HG03432 (cell line): ENCODE measurements around the gene ENHO.
"Not testable (repeated sequence)": the region's sequence is repeated elsewhere in the genome, so short reads cannot be mapped to it uniquely, and the experiment has no call there.

Source experiments
- ATAC-seq: cut with Tn5 transposase; IDR thresholded peaks from one replicate; pipeline ENCODE4 v1.9.1; 2021; ENCODE audit warnings: mild to moderate bottlenecking, moderate library complexity; ENCODE audit not compliant: unreplicated experiment

The ENHO gene

DNA sequence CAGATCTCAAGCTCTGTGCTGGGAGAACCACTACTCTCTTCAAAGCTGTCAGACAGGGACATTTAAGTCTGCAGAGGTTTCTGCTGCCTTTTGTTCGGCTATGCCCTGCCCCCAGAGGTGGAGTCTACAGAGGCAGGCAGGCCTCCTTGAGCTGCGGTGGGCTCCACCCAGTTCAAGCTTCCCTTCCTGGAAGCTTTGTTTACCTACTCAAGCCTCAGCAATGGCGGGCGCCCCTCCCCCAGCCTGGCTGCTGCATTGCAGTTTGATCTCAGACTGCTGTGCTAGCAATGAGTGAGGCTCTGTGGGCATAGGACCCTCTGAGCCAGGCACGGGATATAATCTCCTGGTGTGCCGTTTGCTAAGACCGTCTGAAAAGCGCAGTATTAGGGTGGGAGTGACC lies 9.3 kb upstream of the ENHO start:
- ATAC-seq: not testable (repeated sequence)

DNA sequence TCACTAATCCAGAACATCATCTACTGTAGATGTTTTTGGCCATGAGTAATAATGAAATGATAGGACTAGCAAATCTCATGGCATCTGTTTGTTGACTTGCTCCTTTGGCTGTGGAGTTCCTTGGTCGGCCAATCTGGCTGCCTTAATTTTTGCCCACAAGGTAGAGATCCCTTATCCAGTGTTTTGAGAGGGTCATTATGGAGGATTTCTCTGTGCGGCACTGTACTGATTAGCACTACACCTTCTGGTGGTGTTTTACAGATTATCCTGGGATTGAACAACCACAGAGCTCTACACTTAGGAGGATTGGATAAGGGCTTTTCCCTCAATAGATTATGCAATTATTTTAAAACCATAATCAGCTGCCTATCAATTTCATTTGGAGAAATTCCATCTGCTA lies 3.2 kb upstream of the ENHO start:
- no peak for ATAC-seq

DNA sequence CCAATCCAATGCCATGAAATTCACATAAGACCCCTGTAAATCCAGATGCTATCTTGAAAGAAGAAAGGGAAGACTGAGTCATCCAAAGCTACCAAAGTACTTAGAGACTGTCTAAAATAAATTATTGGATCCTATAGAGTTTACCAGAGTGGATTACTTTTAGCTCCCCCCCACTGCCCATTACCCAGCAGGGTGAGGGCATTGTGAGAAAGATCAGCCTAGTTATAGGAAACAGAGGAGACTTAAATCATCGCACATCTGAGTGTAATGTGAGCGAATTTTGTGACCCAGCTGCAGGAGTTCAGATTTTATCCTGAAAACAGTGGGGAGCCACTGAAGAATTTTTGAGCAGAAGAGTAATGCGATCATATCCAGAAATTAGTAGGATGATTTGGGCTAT lies 1.6 kb upstream of the ENHO start:
- no peak for ATAC-seq

DNA sequence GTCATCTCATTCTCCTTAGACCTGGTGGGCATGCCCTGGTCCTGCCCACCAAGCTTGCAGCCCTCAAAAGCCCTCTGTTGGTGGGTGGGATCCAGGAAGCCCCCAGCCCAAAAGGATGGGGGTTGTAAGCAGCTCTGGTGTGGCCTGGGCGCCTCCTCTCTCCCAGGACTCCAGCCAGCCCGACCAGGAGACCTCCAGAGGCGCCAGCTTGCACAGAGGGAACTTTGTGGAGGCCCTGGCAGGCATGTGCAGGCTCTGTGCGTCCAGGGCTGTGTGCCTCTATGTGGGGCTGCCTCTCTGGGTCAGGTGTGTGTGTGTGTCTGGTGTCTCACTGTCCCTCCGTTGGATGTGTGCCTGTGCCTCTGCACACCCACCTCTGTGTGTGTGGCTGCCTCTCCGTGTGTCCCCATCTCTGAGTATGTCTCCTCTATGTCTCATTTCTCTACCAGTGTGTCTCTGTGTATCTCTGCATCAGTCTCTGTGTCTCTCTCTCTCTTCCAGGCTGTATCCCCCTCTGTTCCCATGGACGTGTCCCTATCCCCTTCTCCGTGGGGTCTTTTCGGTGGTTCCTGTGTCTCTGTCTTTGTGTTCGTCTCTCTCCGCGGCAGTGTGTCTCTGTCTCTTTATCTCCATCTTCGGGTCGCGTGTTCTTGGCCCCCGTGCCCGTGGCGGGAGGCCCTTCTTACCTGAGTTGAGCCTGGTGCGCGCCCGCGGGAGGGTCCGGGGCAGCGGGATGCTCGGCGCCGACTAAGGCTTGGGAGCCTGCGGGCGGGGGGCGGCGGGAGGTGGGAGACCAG lies 501 bp downstream of the ENHO start:
- no peak for ATAC-seq

DNA sequence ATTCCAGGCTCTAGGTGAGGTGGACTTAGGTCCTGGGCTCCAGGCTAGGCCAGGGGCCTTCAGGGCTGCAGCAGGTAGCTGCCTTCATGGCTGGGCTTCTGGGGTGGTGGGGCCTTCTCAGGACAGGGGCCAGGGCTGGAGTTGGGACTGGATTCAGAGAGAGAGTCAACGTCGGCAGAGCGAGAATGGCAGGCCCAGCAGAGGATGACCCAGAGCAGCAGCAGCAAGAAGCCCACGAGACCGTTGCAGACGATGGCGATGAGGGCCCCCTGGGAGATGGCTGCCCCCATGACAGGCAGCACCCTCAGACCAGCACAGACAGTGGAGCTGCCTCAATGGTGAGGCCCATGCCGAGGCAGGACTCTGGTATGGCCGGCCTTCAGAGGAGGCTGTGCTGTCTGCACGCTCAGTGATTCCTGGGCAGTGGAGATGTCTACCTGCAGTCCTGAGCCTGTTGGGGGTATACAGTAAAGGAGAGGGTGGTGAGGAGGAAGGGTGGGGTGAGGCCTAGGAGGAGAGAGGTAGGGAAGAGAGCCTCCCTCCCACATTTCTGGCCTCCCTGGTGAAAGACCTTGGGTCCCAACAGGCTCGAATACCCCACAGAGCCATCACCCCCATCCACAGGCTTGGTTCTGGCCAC lies 1.3 kb downstream of the ENHO start:
- ATAC-seq: no peak

DNA sequence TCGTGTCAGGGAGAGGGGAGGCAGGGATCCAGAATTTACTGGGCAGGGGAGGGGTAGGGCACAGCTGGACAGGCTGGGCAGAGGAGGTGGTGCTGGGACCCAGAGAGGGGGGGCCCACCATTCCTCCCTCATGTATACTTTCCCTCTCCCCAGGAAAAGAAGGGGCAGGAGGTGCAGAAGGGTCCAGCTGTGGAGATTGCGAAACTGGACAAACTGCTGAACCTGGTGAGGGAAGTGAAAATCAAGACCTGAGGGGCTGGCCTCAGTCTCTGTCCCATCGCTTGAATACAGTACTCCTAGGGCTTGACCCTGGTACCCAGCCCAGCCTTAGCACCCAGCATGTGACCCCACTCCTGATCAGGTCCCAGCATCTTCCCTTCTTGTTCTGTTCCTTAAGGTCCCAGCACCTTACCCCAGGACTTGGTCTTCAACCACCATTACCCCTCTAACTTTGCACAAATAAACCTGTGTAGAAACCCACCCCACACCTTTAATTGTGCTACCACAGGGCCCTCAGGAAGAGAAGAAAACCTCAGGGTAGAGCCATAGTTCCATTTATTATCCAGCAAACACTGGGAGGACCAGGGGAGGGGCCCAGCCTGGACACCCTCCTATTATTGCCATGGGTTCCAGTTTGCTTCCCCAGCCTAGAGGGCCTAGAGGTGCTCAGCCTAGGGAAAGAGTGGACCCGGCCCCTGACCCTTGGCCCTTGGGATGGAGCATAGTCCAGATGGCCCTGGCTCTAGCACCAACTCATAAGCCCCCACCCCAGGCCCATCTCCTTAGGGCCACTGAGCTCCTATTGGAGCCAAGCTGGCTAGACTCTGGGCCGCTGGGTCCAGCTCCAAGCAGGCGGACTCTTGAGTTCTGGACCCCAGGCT lies 2.0 kb downstream of the ENHO start:
- ATAC-seq: no peak

DNA sequence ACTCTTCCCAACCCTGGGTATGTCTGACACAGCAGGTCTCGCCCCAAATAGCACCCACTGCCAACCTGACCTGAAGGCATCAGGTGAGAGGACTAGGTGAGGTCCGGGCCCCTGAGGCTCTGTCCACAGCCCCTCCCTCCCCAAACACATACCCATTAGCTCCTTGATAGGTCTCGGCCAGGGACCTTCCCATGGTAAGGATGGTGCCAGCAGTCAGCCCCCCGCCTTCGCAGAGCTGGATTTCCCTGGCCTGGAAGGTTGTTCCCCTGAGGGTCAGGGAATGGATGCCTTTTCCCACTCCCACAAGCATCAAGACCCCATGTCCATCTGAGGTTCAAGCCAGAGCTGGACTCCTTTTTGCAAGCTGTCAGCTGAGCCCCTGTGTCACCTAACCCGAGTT lies 2.7 kb downstream of the ENHO start:
- no peak for ATAC-seq

DNA sequence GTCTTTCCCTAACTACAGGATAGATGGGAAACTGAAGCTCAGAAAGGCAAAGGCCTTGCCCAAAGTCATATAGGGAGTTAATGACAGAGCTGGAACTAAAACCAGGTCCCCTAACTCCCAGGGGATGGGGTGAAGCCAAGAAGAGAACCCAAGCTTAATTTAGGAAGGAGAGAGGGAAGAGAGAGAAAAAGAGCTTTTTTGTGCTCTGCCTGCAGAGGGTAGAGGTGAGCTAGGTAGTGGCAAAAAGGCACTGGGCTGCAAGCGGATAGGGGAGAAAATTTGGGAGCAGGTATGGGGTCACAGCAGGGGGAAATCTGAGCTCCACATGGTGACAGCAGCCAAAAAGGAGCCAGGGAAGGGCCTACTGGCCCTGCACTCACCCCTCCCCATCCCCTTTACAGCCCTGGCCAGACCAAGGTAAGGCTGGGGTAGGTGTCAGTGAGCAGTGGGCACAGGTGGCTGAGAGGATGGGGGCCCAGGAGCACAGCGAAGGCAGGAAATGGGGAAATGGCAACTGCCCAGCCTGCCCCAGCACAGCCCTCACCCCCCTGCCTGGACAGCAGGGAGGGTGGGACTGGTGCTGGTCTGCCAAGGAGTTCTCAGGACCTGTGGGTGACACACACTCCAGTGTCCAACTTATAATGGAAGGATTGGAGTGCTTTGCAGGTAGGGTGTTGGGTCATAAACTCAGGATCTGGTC lies 3.3 kb downstream of the ENHO start:
- no peak for ATAC-seq

DNA sequence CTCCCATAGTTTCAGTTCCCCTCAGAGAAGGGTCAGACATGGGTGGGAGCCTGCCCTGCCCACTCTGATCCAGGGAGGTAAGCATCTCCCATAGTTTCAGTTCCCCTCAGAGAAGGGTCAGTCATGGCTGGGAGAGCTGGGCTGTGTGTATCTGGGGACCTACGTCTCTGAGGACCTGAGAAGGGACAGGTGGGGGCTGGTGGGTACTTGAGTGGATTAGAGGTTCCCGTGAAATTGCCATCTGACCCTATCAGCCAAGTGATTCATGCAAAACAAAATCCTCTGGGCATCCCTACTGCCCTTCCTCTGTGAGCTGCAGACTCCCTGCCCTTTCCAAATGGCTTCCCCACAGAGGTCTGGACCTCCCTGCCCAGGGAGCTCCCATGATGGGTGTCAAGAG lies 3.9 kb downstream of the ENHO start:
- no peak for ATAC-seq

DNA sequence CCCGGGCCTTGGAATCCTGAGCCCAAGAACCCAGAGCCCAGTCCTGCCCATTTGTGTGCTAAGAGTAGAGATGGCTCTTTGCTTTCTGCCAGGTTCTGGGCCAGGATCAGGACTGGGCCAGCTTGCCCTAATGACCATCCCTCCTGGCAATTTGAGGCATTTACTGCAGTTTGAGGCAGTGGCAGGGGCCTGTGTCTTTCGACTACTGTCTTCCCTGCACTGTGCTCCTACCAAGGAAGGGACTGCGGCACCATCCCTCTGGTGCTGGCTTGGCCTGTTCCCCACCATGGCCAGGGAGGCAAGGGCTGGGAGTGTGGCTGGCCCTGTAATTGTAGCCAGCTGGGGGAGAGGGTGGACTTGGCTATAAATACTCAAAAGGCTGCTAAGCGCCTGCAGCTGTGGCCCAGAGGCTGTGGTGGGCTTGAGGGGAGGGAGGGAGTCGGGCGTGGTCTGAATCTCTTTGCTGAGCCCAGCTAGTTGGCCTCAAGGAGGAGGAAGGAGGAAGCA lies 4.6 kb downstream of the ENHO start:
- ATAC-seq: no peak

DNA sequence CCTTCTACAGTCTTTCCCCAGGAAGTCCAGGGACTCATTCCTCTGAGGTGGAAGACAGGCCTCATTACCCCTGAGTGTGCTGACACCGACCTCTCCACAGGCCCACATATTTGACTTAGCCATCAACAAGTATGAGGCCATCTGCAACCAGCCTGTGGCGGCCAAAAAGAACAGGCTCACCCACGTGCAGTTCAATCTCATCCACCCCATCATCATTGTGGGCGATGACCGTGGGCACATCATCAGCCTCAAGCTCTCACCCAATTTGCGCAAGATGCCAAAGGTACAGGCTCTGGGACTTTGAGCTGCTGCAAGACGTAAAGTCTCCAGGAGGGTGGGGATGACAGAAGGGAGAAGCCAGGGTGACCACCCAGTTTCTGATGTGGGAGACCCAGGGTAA lies 5.6 kb downstream of the ENHO start:
- no peak for ATAC-seq

DNA sequence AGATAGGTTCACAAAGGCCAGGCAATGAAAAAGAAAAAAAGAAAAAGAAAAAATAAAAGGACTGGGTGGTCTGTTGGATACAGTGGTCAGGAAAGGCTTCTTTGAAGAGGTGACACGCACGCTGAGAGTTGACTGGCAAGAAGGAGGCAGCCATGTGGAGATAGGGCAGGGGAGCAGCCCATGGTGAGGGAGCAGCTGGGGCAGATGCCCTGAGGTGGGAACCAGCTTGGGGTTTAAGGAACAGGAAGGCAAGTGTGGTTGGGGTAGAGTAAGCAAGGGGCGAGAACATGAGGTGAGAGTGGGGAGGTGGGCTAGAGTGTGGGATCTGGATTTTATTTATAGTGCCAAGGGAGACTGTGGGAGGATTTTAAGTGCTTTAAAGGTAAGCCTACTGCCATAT lies 6.8 kb downstream of the ENHO start:
- no peak for ATAC-seq

DNA sequence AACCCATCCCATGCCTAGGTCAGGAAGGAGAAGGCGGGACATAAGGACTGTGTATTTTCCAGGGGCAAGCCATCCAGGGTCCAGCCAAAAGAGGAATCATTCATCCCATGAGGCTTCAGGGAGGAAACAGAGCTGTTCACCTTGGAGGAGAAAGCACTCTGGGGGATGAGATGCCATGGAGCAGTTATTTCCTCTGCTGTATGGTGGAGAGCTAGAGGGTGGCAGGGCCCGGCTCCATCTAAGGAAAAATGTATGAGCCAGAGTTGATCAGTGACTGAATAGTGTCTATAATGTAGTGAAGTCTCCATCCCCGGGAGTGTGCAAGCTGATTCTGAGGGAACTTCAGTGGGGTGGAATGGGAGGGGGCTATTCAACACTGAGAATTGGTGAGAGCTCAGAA lies 8.0 kb downstream of the ENHO start:
- ATAC-seq: no peak

DNA sequence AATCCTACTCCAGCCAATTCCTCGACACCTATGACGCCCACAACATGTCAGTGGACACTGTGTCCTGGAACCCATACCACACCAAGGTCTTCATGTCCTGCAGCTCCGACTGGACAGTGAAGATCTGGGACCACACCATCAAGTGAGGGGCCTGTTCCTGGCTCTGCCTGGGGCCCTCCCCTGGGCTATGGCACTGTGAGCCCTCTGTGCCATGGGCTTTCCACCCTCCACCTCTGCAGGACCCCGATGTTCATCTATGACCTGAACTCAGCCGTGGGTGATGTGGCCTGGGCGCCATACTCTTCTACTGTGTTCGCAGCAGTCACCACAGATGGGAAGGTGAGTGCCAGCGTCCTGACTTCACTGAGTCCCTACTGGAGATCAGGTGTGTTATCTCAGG lies 8.4 kb downstream of the ENHO start:
- ATAC-seq: no peak

DNA sequence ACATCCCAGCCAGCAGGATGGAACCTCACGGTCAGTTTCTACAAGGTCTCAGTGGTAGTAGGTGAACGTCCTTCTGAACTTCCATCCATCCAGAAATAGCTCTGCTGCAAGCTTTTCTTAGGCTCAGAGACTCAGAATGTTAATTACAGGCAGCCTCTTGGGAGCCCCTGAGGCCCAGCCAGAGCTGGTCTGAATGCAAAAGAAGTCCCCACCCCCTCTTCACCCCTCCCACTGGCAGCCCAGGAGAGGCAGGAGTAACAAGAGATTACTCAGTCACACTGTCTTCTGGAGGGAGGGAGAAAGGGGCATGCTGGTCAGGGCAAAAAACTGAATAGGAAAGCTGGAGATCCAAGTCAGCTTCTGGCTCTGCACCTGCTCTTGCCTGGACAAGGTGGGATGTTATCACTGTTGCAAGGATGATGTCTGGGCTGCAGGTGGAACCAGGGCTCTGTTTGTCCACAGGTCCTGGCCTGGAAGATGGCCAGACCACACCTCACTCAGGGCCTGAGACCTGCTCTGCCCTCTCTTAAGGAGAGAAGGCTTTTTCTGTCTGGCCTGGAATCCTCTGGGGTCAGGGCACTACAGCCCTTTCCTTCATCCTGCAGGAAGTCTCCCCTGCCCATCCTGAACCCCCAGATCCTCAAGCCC lies 9.1 kb downstream of the ENHO start:
- ATAC-seq: no peak

DNA sequence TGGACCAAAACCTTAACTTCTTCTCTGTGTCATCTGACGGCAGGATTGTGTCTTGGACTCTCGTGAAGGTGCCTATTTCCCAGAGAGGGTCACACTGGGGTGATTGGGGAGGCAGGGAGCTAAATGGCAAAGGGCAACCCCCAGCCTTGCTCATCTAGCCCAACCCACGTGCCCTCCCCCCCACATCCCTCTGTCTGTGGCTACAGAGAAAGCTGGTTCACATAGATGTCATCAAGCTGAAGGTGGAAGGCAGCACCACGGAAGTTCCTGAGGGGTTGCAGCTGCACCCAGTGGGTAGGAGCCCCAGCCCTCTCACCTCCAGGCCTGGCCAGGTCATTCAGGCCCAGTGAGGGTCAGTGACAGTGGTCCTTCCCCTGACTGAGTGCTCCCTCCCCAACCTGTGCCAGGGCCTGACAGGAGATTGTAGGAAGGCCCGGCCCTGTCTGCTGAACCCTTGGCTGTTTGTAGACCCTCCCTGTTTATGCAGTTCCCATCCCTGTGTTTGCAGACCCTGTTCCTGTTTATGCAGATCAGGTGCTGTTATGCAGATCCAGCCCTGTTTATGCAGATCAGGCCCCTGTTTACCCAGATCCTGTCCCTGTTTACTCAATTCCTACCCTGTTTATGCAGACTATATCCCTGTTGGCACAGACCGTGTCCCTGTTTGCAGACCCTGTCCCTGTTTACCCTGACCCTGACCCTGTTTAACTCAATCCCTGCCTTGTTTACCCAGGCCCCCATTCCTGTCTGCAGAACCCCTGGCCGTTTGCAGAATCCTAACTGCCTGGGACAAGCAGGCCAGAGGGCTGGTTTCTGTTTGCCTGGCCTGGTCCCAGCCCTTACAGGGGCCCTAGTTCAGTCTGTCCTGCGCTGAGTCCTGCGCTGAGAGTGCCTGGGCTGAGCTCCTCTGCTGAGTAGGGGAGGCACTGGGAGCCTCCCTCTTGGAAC lies 10.4 kb downstream of the ENHO start:
- no peak for ATAC-seq

DNA sequence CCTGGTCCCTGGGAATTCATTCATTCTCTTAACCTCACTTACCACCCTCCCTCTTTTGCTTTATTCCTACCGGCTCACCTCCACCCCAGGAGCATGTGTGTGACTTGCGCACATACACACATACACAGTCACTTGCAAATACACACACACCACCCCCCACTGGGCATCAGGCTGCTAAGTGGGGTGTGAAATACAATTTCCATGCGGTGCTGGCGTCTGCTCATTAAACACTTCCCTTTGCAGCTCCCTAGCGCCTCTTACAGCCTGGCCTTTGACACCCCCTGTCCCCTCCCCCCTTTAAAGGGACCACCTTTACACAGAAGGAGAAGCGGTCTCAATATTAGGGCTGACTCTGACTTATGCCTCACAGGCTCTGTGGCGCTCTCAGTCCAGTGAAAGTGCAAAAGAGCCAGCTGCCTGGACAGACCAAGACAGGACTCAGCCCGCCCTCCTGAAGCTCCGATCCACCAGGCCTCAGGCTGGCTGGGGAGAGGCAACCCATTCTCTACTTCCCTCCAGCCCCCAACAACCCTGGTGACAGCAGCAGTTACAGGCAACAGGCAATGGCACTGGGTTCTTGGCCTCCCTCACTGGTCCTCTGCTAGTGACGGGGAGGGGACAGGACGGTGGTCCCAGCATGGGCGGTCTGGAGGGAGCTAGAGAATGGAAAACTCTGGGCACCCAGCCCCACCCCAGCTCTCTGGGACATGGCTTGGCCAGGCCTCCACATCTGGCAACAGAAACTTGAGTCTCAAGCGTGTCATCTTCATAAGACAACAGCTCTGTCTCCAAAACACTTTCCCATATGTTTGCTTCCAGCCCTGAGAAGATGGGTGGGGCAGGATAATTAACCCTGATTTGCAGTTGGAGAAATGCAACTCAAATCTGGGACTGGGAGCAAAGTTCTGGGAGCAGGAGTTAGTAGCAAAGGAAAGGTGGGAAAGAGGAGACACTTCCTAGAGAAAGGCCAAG lies 12.0 kb downstream of the ENHO start:
- no peak for ATAC-seq

DNA sequence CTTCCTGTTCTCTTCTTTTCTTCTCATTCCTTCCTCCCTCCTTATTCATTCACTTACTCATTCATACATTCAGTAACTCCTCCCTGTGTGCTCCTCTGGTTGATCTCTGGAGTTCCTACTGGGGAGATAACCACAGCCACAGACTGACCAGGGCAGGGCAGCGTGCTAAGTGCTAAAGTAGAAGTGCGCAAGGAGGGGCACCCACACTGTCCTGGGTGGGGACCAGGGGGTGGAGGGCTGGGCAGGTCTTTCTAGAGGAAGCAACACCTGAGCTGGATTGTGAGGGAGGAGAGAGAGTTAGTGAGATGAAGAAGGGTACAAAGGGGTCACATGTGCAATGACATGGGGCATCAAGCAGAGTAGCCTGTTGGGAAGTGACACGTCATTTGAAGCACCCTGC lies 13.8 kb downstream of the ENHO start:
- ATAC-seq: no peak
